H1 (cell line): ENCODE measurements around the gene RNF144A. TPM values are rescaled to one million over a fixed set of nuclear protein-coding genes. Genes with fewer than 3 reads are reported as not detected.

Experiments
- CTCF ChIA-PET: fragments of 300-600 bp; sonication (Branson Sonifier 250); formaldehyde crosslinking; loops from one replicate; lab custom pipeline; 2021; ENCODE audit not compliant: partially characterized antibody; lab: Charles Lee
- POLR2A ChIA-PET: fragments of 300-600 bp; sonication (Branson Sonifier 250); formaldehyde crosslinking; loops from one replicate; lab custom pipeline; 2021; ENCODE audit warnings: inconsistent platforms; ENCODE audit not compliant: partially characterized antibody; lab: Charles Lee
- DNase-seq, 2 experiments: peaks; one replicate each; pipeline versions ENCODE4 v3.0.0 to v3.0.0-alpha.2; 2010 to 2022; ENCODE audit warnings: low spot score in 2 of 2, low read depth in 1 of 2, mixed read lengths in 1 of 2
- FAIRE-seq: peaks from 2 replicates; lab custom pipeline; 2011; peaks lifted over from hg19 to GRCh38; lab: Jason Lieb, UNC
- H2AFZ ChIP-seq: 2 replicates; pipeline ENCODE4 v1.8.1; 2012; ENCODE audit warnings: low read length, inconsistent platforms
- H2AK5ac ChIP-seq: 2 replicates; pipeline ENCODE4 v1.6.1; 2013; ENCODE audit warnings: low read depth, low read length
- H2BK120ac ChIP-seq: replicated peaks from 2 replicates; pipeline ENCODE3; 2013; ENCODE audit warnings: low read depth, low read length, inconsistent platforms
- H2BK12ac ChIP-seq: 2 replicates; pipeline ENCODE4 v1.6.1; 2013; ENCODE audit warnings: low read depth, low read length
- H2BK15ac ChIP-seq: 2 replicates; pipeline ENCODE4 v1.6.1; 2013; ENCODE audit warnings: low read length
- H2BK20ac ChIP-seq: 2 replicates; pipeline ENCODE4 v1.6.1; 2013; ENCODE audit warnings: low read length
- H2BK5ac ChIP-seq: 2 replicates; pipeline ENCODE4 v1.6.1; 2013; ENCODE audit warnings: low read depth, low read length
- H3K14ac ChIP-seq: 2 replicates; pipeline ENCODE4 v1.6.1; 2013; ENCODE audit warnings: inconsistent platforms; ENCODE audit not compliant: insufficient read length
- H3K18ac ChIP-seq: 2 replicates; pipeline ENCODE4 v1.6.1; 2013; ENCODE audit warnings: low read length; ENCODE audit errors: extremely low read depth
- H3K23ac ChIP-seq: 2 replicates; pipeline ENCODE4 v1.6.1; 2013; ENCODE audit warnings: inconsistent platforms; ENCODE audit not compliant: insufficient read length
- H3K23me2 ChIP-seq: 2 replicates; pipeline ENCODE4 v1.6.1; 2013; ENCODE audit warnings: low read depth, low read length
- H3K27ac ChIP-seq: 2 replicates; pipeline ENCODE4 v1.6.1; 2011; ENCODE audit warnings: low read depth, low read length, inconsistent platforms
- H3K27me3 ChIP-seq, 4 experiments: replicated peaks in 1 of 4; 1 replicate in 1 of 4; 2 replicates in 3 of 4; pipeline versions ENCODE4 v1.6.1 to v1.8.1; 2011 to 2013; ENCODE audit warnings: low read length in 3 of 4, mild to moderate bottlenecking in 3 of 4, inconsistent platforms in 2 of 4, mixed read lengths in 2 of 4, moderate library complexity in 1 of 4; ENCODE audit not compliant: control insufficient read depth in 3 of 4, insufficient read depth in 3 of 4; ENCODE audit errors: extremely low read depth in 1 of 4
- H3K36me3 ChIP-seq, 4 experiments: 2 replicates each; pipeline versions ENCODE4 v1.6.1 to v1.8.1; 2011 to 2013; ENCODE audit warnings: mild to moderate bottlenecking in 4 of 4, low read length in 3 of 4, moderate library complexity in 2 of 4, control low read depth in 1 of 4, inconsistent platforms in 1 of 4; ENCODE audit not compliant: insufficient read depth in 4 of 4, control insufficient read depth in 2 of 4
- H3K4ac ChIP-seq: replicated peaks from 2 replicates; pipeline ENCODE3; 2013; ENCODE audit warnings: low read length, low read depth, mixed read lengths, inconsistent platforms; ENCODE audit not compliant: insufficient read length
- H3K4me1 ChIP-seq, 4 experiments: replicated peaks in 1 of 4; 1 replicate in 1 of 4; 2 replicates in 3 of 4; pipeline versions ENCODE4 v1.6.1 to v1.8.1; 2011 to 2013; ENCODE audit warnings: low read length in 3 of 4, inconsistent platforms in 2 of 4, mixed read lengths in 1 of 4; ENCODE audit not compliant: insufficient read depth in 4 of 4, control insufficient read depth in 3 of 4
- H3K4me2 ChIP-seq, 2 experiments: 2 replicates each; pipeline versions ENCODE4 v1.6.1 to v1.8.1; 2011 to 2013; ENCODE audit warnings: low read depth in 2 of 2, low read length in 2 of 2, control low read depth in 1 of 2, inconsistent platforms in 1 of 2, mild to moderate bottlenecking in 1 of 2; ENCODE audit not compliant: insufficient read depth in 1 of 2
- H3K4me3 ChIP-seq, 4 experiments: fragments of 200-600, 300-600 bp in 1 of 4; sonication (generic), shearing (Covaris generic), sonication (Bioruptor Twin) in 1 of 4; 2 replicates each; pipeline versions ENCODE4 v1.5.1 to v1.8.1; 2011 to 2016; ENCODE audit warnings: low read length in 4 of 4, low read depth in 3 of 4, control low read depth in 2 of 4, inconsistent platforms in 2 of 4, mild to moderate bottlenecking in 2 of 4, mixed read lengths in 1 of 4, moderate library complexity in 1 of 4; ENCODE audit not compliant: insufficient read depth in 2 of 4; ENCODE audit errors: extremely low read depth in 1 of 4
- H3K56ac ChIP-seq: replicated peaks from 2 replicates; pipeline ENCODE3; 2013; ENCODE audit warnings: low read depth, mild to moderate bottlenecking, mixed read lengths, low read length, inconsistent platforms; ENCODE audit not compliant: insufficient read length
- H3K79me1 ChIP-seq: 2 replicates; pipeline ENCODE4 v1.6.1; 2013; ENCODE audit warnings: low read depth, low read length, control low read depth
- H3K79me2 ChIP-seq, 2 experiments: 2 replicates each; pipeline versions ENCODE4 v1.6.1 to v1.8.1; 2012 to 2013; ENCODE audit warnings: low read length in 2 of 2, mild to moderate bottlenecking in 2 of 2, inconsistent platforms in 1 of 2; ENCODE audit not compliant: insufficient read depth in 2 of 2, control insufficient read depth in 1 of 2
- H3K9ac ChIP-seq, 4 experiments: replicated peaks in 1 of 4; 1 replicate in 1 of 4; 2 replicates in 3 of 4; pipeline versions ENCODE4 v1.6.1 to v1.8.1; 2011 to 2013; ENCODE audit warnings: low read depth in 3 of 4, low read length in 3 of 4, control low read depth in 2 of 4, mild to moderate bottlenecking in 2 of 4, moderate library complexity in 2 of 4, inconsistent platforms in 1 of 4; ENCODE audit errors: extremely low read depth in 1 of 4
- H3K9me3 ChIP-seq, 2 experiments: 2 replicates each; pipeline versions ENCODE4 v1.6.1 to v1.8.1; 2012 to 2013; ENCODE audit warnings: mild to moderate bottlenecking in 2 of 2, moderate library complexity in 2 of 2, control low read depth in 1 of 2, inconsistent platforms in 1 of 2, low read depth in 1 of 2, low read length in 1 of 2, mixed read lengths in 1 of 2; ENCODE audit not compliant: insufficient read depth in 2 of 2
- H4K20me1 ChIP-seq, 2 experiments: replicated peaks in 1 of 2; 2 replicates each; pipeline versions ENCODE3 to v1.8.1; 2011 to 2013; ENCODE audit warnings: inconsistent platforms in 2 of 2, low read length in 2 of 2, mild to moderate bottlenecking in 1 of 2; ENCODE audit not compliant: insufficient read depth in 2 of 2, control insufficient read depth in 1 of 2
- H4K5ac ChIP-seq: 2 replicates; pipeline ENCODE4 v1.6.1; 2013; ENCODE audit warnings: low read length, low read depth, mixed read lengths, inconsistent platforms; ENCODE audit not compliant: insufficient read length
- H4K8ac ChIP-seq: 2 replicates; pipeline ENCODE4 v1.8.0; 2013; ENCODE audit warnings: mild to moderate bottlenecking, moderate library complexity, low read length, inconsistent platforms; ENCODE audit not compliant: insufficient read depth; ENCODE audit errors: extremely low read depth
- H4K91ac ChIP-seq: replicated peaks from 2 replicates; pipeline ENCODE3; 2013; ENCODE audit warnings: low read length, mixed read lengths, inconsistent platforms; ENCODE audit not compliant: insufficient read length
- CHD2 ChIP-seq: IDR thresholded peaks from 2 replicates; pipeline ENCODE4 v1.6.1; 2012; ENCODE audit warnings: low read length, improper control_type of control experiment
- EP300 ChIP-seq, 2 experiments: IDR thresholded peaks; 1 replicate in 1 of 2; 2 replicates in 1 of 2; pipeline ENCODE4 v1.6.1; 2011 to 2012; ENCODE audit warnings: low read depth in 2 of 2, low read length in 2 of 2, mild to moderate bottlenecking in 2 of 2, borderline replicate concordance in 1 of 2, inconsistent platforms in 1 of 2, moderate library complexity in 1 of 2
- EZH2 ChIP-seq: fragments of 200-600 bp; sonication (generic); IDR thresholded peaks from 2 replicates; pipeline ENCODE4 v1.7.1; 2012; ENCODE audit warnings: low read depth, mild to moderate bottlenecking, moderate library complexity, low read length, inconsistent platforms; ENCODE audit not compliant: severe bottlenecking
- POLR2AphosphoS5 ChIP-seq: IDR thresholded peaks from 2 replicates; pipeline ENCODE4 v1.6.1; 2011; ENCODE audit warnings: low read depth, low read length
- SAP30 ChIP-seq: fragments of 300-600 bp; sonication (generic); IDR thresholded peaks from 2 replicates; pipeline ENCODE4 v1.7.1; 2012; ENCODE audit warnings: low read length, moderate library complexity, mild to moderate bottlenecking, inconsistent platforms; ENCODE audit not compliant: insufficient read depth, insufficient replicate concordance
- SIX5 ChIP-seq: IDR thresholded peaks from 2 replicates; pipeline ENCODE4 v1.6.1; 2011; ENCODE audit warnings: mild to moderate bottlenecking, low read depth, low read length
- USF2 ChIP-seq: IDR thresholded peaks from 2 replicates; pipeline ENCODE4 v1.6.1; 2011; ENCODE audit warnings: low read length, improper control_type of control experiment
- YY1 ChIP-seq: IDR thresholded peaks from 2 replicates; pipeline ENCODE4 v1.6.1; 2011; ENCODE audit warnings: low read depth, mild to moderate bottlenecking, low read length
- WGBS, 2 experiments: shearing (Covaris generic) in 1 of 2; methylation state at CpG; one replicate each; pipeline versions ENCODE4 v1.1.6 to v1.1.7; 2013 to 2015; ENCODE audit warnings: low lambda C conversion rate in 2 of 2, mixed read lengths in 2 of 2, inconsistent platforms in 1 of 2, low coverage in 1 of 2, missing lambda C conversion rate in 1 of 2; ENCODE audit not compliant: insufficient replicate concordance in 2 of 2, insufficient coverage in 1 of 2, insufficient read length in 1 of 2; ENCODE audit errors: extremely low coverage in 1 of 2, missing lambda C conversion rate in 1 of 2; 5-methylcytosine and 5-hydroxymethylcytosine counted together
- polyA plus RNA-seq, 7 experiments: library from polyadenylated mRNA; depleted of rRNA in 3 of 7; stranded (reverse) in 5 of 7; unstranded in 2 of 7; fragments of >200 nt in 5 of 7; fragments of 200-250 nt in 2 of 7; gene quantifications; 1 replicate in 5 of 7; 2 replicates in 1 of 7; 4 replicates in 1 of 7; pipeline versions ENCODE4 v1.2.1 to v1.2.3, GENCODE V29; 2011 to 2013; ENCODE audit warnings: missing spikeins in 2 of 7, mixed read lengths in 2 of 7
- total RNA-seq: library from RNA; stranded (reverse); fragmentation: NEBNext Ultra II Directional; extraction: Animal tissue kit (Norgen Biotek cat#: 25700); gene quantifications from 2 replicates; pipeline ENCODE4 v1.2.1, GENCODE V29; 2021

RNF144A gene
- total and polyA plus RNA-seq, 2 of the 8 experiments (the other 6 are each of a cell fraction or from before 2014, with no cell fraction given) = 14.0 to 15.0 TPM

DNA sequence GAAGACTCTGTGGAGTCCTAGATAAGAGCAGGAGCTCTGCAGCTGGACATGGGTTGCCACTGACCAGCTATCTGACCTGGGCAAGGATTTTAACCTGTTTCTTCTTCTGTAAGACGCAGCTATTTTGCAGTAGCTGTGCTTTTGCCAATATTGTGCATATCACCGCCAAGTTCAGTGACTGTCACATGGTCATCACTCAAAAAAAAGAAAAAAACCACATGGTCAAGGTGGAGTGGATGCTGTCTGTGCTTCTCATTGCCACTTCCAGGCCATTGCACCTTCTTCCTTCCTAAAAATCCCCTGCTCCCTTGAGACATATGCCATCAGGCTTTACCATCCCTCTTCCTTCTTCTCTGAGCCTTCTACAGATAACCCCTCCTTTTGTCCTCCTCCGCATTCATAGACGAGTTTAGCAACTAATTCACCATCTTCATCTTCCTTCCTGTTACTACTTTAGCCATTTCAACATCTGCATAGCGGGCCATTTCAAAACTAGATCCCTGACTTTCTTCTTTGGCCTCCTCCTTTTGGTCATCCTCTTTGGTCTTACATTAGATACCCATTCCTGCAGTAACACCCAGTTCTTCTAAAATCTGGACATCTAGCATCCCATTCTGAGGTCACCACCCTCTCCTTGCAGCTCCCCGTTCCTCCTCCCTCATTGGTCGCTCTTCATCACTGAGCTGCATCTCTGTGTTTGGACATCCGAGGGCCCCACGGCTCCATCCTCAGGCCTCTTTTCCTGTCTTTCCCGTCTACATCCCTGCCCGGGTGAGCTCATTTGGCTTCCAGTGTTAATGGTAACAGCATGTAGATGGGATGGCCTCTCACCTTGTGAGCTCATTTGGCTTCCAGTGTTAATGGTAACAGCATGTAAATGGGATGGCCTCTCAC is 17.8 kb downstream of the RNF144A start:
- Histone ChIP-seq H3K79me1 (peaks cover 4% of the 10 kb centered on the region; the same call in 1 of the 2 replicates), H2BK120ac (no peak overlapping the region), H2AK5ac (no peak overlapping the region), H4K20me1 (peaks cover 3 to 5% of the 10 kb centered on the region in 2 experiments), H2BK12ac (no peak overlapping the region), H2AFZ (no peak overlapping the region), H3K56ac (no peak overlapping the region), H4K8ac (no peak overlapping the region), H4K5ac (no peak overlapping the region), H4K91ac (no peak overlapping the region), H2BK20ac (no peak overlapping the region), H2BK15ac (no peak overlapping the region), H3K4ac (no peak overlapping the region), H3K27ac (no peak overlapping the region), H3K79me2 (peaks cover 0 to 23% of the 10 kb centered on the region in 2 experiments; a peak in 2 of 4 replicates), H3K9me3 (no peaks in the 10 kb centered on the region), H3K18ac (no peak overlapping the region), H3K23ac (no peak overlapping the region), H3K4me1 (peaks cover 0 to 15% (median 6%) of the 10 kb centered on the region in 4 experiments; a peak in 5 of 7 replicates), H3K27me3 (no peaks in the 10 kb centered on the region), H3K9ac (no peak overlapping the region), H3K23me2 (no peaks in the 10 kb centered on the region), H2BK5ac (no peak overlapping the region), H3K14ac (no peak overlapping the region), H3K4me2 (no peak overlapping the region), H3K36me3 (no peaks in the 10 kb centered on the region), H3K4me3 (no peak overlapping the region)
- DNase-seq (peak in 1 of 2 experiments; percentile 23), FAIRE-seq (no peak)
- TF ChIP-seq EP300 (IDR thresholded peaks at IDR 0.05; ENCODE audit: borderline replicate concordance in 1 of 2, low read depth in 2 of 2, low read length in 2 of 2) (no peak), CHD2 (no peak), EZH2 (no peak), YY1 (no peak), USF2 (no peak), SAP30 (no peak), POLR2AphosphoS5 (no peak), SIX5 (no peak)
- CTCF ChIA-PET = interaction anchor here (0.6 to 1.0 kb wide), 2 partner anchors 20 to 96 kb away, joined by 3 to 4 read pairs; no protein-coding TSS in a partner anchor
- POLR2A ChIA-PET = no interaction called here
- 88% methylated on average over 11 of the region's 11 CpGs; no CpG with 5 or more reads in 1 of the 2 experiments for WGBS, 2 experiments
